NT2/D1 (cell line): ENCODE data around the gene PLEKHF1.

Source experiments
- DNase-seq: peaks from one replicate; pipeline ENCODE4 v3.0.0-alpha.2; 2011; ENCODE audit warnings: low read depth, low spot score
- H3K27me3 ChIP-seq: 2 replicates; pipeline ENCODE4 v1.6.0; 2011; ENCODE audit warnings: mild to moderate bottlenecking; ENCODE audit not compliant: insufficient read length, insufficient read depth
- H3K36me3 ChIP-seq: 2 replicates; pipeline ENCODE4 v1.6.1; 2011; ENCODE audit warnings: mild to moderate bottlenecking, low read length, mixed read lengths; ENCODE audit not compliant: insufficient read depth, insufficient read length
- H3K4me1 ChIP-seq: 2 replicates; pipeline ENCODE4 v1.5.1; 2011; ENCODE audit not compliant: insufficient read depth, insufficient read length
- H3K4me3 ChIP-seq: 2 replicates; pipeline ENCODE4 v1.5.1; 2011; ENCODE audit warnings: low read depth; ENCODE audit not compliant: insufficient read length
- H3K9ac ChIP-seq: 2 replicates; pipeline ENCODE4 v1.6.0; 2011; ENCODE audit warnings: low read depth; ENCODE audit not compliant: insufficient read length
- H3K9me3 ChIP-seq: 2 replicates; pipeline ENCODE4 v1.5.1; 2011; ENCODE audit warnings: mild to moderate bottlenecking, low read length; ENCODE audit not compliant: insufficient read depth
- SUZ12 ChIP-seq: IDR thresholded peaks from 2 replicates; pipeline ENCODE4 v1.6.1; 2011; ENCODE audit not compliant: insufficient read length, insufficient read depth; ENCODE audit errors: extremely low read depth
- YY1 ChIP-seq: IDR thresholded peaks from 2 replicates; pipeline ENCODE4 v1.6.1; 2011; ENCODE audit not compliant: insufficient read length, insufficient read depth
- ZNF274 ChIP-seq: IDR thresholded peaks from 2 replicates; pipeline ENCODE4 v1.6.1; 2011; ENCODE audit warnings: mild to moderate bottlenecking, low read depth, low read length

PLEKHF1 gene

DNA sequence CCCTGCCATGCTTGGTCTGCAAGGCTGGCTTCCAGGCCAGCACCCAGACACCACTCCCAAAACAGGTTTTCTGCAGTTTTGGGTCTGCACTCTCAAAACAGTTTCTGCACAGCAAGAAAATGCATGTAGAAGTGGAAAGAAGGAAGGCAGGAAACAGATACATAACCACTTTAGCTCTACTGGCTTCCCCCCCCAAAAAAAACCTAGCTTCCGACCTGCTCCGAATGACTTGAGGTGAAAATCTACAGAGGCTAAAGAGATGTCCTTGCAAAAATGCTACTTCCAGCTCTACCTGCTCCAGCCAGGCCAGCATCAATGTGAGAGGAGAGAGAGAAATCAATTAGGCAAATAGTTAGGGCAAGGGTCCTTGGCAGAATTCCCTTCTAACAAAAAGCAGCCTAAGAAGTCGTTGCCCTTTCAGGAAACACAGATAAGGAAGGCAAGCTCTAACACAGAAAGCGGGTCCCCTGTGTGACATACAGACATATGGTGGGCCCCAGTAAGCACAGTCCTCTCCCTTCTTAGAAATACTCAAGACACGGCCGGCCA, 46.4 kb downstream of the PLEKHF1 start:
- Histone ChIP-seq H3K4me3 (no peak overlapping the region), H3K9me3 (no peaks in the 10 kb centered on the region), H3K9ac (no peak overlapping the region), H3K4me1 (peaks cover 7% of the 10 kb centered on the region), H3K36me3 (peaks cover 14% of the 10 kb centered on the region), H3K27me3 (no peaks in the 10 kb centered on the region)
- no peak for DNase-seq
- TF ChIP-seq ZNF274 (no peak), YY1 (no peak), SUZ12 (no peak)

DNA sequence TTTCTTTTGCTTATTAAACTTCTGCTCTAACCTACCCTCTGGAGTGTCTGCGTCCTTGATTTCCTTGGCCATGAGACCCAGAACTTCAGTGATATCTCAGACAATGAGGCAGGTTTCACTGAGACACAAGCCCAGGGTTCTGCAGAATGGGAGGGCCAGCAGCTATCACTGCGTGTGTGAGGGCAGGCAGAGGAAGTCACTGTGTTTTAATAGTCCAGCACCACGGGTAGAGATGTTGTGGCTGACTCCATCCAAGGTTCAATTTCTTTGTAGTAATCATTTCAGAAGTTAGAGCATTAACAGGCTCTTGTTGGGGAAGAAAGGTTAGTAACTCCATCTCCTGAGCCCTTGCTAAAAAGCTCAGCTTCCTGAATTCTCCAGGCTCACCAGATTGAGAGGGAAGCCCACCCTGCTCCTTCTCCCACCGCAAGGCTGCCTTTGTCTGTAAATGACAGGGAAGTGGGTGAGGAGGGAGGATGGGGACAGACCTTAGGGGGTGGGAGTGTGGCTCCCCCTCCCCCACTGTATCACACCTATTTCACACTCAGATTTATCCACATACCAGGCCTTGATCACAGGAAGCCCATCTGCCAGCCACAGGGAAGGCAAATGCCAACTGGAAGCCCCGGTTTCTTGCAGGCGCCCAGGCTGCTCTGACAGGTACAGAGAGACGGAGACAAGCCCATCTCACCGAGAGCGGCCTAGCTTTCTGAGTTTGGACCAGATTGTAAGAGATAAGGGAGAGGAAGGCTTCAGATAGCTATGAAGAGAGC, 47.7 kb downstream of the PLEKHF1 start:
- DNase-seq, result no peak
- no peak overlapping the region for H3K9ac ChIP-seq
- no peak overlapping the region for H3K4me3 ChIP-seq
- H3K4me1 ChIP-seq, result peaks cover 7% of the 10 kb centered on the region
- TF ChIP-seq ZNF274, result no peak
- no peaks in the 10 kb centered on the region for H3K27me3 ChIP-seq
- H3K36me3 ChIP-seq, result peaks cover 8% of the 10 kb centered on the region
- no peaks in the 10 kb centered on the region for H3K9me3 ChIP-seq

DNA sequence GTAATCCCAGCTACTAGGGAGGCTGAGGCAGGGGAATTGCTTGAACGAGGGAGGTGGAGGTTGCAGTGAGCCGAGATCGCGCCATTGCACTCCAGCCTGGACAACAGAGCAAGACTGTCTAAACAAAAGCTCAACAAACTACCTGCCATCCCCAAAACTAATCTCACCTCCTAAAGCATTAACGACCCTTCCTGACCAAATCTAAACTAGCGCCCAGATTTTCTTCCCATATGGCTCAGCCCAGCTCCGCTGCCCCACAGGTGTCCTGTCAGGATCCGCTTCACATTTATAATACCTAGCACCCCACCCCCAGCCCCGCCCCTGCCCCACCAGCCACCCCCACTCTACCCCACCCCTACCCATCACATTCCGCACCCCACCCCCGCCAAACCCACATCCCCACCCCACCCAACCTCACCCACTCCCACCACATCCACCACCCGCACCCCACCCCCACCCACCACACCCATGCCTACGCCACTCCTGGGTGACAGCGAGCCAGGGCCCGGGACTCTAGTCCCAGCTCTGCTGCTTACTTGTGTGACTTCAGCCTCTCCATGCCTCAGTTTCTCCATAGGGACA, 49.2 kb downstream of the PLEKHF1 start:
- Histone ChIP-seq H3K4me3 (peak overlapping the region; percentile 70), H3K9me3 (no peaks in the 10 kb centered on the region), H3K27me3 (no peaks in the 10 kb centered on the region), H3K9ac (peak overlapping the region; percentile 83), H3K36me3 (peaks cover 2% of the 10 kb centered on the region), H3K4me1 (peaks cover 7% of the 10 kb centered on the region)
- no peak for DNase-seq
- TF ChIP-seq ZNF274 (no peak), YY1 (no peak), SUZ12 (no peak)

DNA sequence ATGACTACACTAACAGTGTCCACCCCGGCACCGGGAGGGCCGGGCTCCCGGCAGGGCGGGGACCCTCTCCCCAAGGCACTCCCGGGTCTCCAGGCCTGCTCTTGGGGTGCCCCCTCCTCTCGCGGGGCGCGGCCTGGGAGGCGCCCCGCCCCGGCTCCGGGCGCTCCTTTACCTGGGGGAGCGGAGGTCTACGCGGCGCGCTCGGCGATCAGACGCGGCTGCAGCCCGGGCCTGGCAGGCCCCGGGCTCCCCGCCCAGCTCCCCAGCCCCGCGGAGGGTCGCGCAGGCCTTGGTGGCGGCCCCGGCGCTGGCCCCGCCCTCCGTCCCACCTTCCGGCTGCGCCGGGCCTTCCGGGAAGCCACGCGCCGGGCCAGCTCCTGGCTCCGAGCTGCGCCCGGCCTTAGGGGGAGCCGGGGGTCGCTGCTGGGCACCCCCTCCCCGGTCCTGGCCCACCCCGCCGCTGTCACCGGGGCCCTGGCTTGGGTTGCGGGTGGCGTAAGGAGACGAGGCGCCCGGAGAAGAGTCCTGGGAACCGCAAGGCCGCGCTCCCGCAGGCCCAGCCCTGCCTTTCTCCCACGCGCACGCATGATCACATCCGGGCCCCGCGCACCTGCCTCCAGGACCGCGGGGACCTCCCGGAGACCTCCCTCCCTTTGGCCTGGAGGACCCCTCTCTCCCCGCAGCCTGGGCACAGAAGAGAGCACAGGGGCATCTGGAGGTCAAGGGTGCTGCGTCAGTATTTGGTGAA, 49.9 kb downstream of the PLEKHF1 start, which contains the start of gene C19orf12:
TSS of gene C19orf12 (minus strand) at position 309 of the 748 bp plus-strand sequence. CDS start 6,848 bp downstream, outside the sequence.
- Histone ChIP-seq H3K27me3 (no peaks in the 10 kb centered on the region), H3K36me3 (peaks cover 2% of the 10 kb centered on the region), H3K4me3 (peak within 1 kb of the TSS; percentile 70), H3K9me3 (no peaks in the 10 kb centered on the region), H3K4me1 (peaks cover 7% of the 10 kb centered on the region), H3K9ac (peak within 1 kb of the TSS; percentile 83)
- TF ChIP-seq SUZ12, result no peak
- TF ChIP-seq YY1, result no peak
- no peak for TF ChIP-seq ZNF274
- DNase-seq, result no peak

DNA sequence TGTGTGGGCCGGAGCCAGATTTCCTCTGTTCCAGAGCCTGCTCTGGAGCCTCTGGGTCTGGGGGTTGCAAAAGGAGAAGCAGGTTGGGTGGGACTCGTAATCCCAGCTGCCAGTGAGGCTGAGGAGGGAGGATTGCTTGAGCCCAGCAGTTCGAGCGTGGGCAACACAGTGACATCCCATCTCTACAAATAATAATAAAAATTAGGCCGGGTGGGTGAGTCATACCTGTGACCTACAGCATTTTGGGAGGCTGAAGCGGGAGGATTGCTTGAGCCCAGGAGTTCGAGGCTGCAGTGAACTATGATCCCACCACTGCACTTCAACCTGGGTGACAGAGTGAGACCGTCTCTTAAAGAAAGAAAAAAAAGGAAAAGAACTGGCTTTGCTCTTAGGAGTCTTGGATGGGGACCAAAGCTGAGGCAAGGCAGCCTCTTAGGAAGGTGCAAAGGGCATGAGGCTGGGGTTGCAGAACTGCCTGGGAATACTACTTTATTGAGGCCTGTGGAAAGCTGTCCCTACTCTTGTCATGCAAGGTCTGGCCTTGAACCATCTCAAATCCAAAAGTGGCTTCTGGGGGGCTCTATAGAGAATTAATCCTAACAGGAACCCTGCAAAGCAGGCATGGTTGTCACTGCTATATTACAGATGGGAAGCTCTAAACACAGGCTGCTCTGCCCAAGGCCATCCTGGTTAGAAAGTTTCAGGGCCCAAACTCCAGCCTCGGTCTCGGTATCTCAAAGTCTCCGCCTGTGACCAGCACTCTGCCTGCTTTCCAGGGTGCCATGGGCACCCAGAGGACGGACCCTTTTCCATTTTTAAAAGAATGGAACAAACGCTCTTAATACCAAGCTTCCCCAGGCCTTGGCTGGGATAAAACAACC, 50.7 kb downstream of the PLEKHF1 start:
- TF ChIP-seq YY1, result no peak
- TF ChIP-seq SUZ12, result no peak
- TF ChIP-seq ZNF274, result no peak
- Histone ChIP-seq H3K4me1 (peaks cover 7% of the 10 kb centered on the region), H3K36me3 (peaks cover 2% of the 10 kb centered on the region), H3K9me3 (no peaks in the 10 kb centered on the region), H3K9ac (peak overlapping the region; percentile 83), H3K4me3 (peak overlapping the region; percentile 70), H3K27me3 (no peaks in the 10 kb centered on the region)
- DNase-seq, result no peak

DNA sequence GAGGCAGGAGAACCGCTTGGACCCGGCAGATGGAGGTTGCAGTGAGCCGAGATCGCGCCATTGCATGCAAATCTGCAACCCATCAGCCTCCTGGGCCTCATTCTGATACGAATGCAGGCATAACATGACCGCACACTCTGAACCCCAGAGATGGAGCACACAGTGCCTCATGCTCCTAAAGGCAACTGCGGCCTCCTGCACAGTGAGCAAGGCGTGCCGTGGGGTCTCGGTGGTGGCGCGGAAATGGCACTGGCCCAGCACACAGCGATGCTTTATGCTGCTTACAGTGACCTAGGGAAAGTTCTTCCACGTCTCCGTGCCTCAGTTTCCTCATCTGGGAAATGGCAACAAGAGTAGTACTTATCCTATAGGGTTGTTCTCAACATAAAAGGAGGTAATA, 51.8 kb downstream of the PLEKHF1 start:
- H3K4me1 ChIP-seq, result peaks cover 7% of the 10 kb centered on the region
- H3K36me3 ChIP-seq, result peaks cover 2% of the 10 kb centered on the region
- no peaks in the 10 kb centered on the region for H3K9me3 ChIP-seq
- TF ChIP-seq SUZ12 (no peak), ZNF274 (no peak), YY1 (no peak)
- H3K9ac ChIP-seq, result no peak overlapping the region
- no peak overlapping the region for H3K4me3 ChIP-seq
- H3K27me3 ChIP-seq, result no peaks in the 10 kb centered on the region
- no peak for DNase-seq
